ENCODE measurements around the gene LDLRAD3. TPM values are rescaled to one million over a fixed set of nuclear protein-coding genes. Genes with fewer than 3 reads are reported as not detected.

Gene LDLRAD3
- total and polyA plus RNA-seq, 10 donors = 1.5 to 9.6 (median 8.1) TPM

DNA sequence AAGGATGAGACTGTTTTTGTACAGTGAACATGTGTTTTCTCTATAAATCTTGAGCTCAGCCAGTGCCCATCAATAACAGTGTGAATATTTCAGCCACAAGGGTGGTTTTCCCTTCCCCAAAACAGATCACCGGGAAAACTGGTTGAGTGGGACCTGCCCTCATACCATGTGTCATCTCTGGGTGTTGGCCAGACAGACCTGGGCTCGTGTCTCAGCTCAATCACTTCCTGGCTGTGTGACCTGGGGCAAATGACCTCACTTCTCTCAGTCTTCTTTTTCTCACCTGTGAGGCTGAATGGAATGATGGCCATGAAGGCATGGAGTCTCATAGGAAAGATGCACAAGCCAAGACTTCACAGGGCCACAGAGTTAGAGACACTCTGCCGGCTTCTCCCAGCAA is 270.6 kb downstream of the LDLRAD3 start:
- Histone ChIP-seq H3K4me3 (no peak overlapping the region), H3K4me1 (no peaks in the 10 kb centered on the region), H3K36me3 (no peaks in the 10 kb centered on the region), H3K27ac (no peak overlapping the region), H3K9me3 (peaks cover 0 to 9% (median 5%) of the 10 kb centered on the region in 8 donors), H3K27me3 (replicated peaks in 1 of 7) (no peaks in the 10 kb centered on the region)
- DNase-seq = no peak
- 66 to 77% (median 70%) methylated on average over 3 of the region's 3 CpGs for WGBS, 5 donors
- TF ChIP-seq, protein P1, sequence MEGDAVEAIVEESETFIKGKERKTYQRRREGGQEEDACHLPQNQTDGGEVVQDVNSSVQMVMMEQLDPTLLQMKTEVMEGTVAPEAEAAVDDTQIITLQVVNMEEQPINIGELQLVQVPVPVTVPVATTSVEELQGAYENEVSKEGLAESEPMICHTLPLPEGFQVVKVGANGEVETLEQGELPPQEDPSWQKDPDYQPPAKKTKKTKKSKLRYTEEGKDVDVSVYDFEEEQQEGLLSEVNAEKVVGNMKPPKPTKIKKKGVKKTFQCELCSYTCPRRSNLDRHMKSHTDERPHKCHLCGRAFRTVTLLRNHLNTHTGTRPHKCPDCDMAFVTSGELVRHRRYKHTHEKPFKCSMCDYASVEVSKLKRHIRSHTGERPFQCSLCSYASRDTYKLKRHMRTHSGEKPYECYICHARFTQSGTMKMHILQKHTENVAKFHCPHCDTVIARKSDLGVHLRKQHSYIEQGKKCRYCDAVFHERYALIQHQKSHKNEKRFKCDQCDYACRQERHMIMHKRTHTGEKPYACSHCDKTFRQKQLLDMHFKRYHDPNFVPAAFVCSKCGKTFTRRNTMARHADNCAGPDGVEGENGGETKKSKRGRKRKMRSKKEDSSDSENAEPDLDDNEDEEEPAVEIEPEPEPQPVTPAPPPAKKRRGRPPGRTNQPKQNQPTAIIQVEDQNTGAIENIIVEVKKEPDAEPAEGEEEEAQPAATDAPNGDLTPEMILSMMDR (IDR thresholded peaks at IDR 0.05 in 8 of 11, conservative IDR thresholded peaks at IDR 0.05 in 3 of 11) = no peak
- no peak for TF ChIP-seq POLR2A (IDR thresholded peaks at IDR 0.05)
- TF ChIP-seq POLR2AphosphoS5 (IDR thresholded peaks at IDR 0.05) = no peak
- intact Hi-C loops (cut with DNase I; ENCODE audit: low total_unique reads) = no loop called here

DNA sequence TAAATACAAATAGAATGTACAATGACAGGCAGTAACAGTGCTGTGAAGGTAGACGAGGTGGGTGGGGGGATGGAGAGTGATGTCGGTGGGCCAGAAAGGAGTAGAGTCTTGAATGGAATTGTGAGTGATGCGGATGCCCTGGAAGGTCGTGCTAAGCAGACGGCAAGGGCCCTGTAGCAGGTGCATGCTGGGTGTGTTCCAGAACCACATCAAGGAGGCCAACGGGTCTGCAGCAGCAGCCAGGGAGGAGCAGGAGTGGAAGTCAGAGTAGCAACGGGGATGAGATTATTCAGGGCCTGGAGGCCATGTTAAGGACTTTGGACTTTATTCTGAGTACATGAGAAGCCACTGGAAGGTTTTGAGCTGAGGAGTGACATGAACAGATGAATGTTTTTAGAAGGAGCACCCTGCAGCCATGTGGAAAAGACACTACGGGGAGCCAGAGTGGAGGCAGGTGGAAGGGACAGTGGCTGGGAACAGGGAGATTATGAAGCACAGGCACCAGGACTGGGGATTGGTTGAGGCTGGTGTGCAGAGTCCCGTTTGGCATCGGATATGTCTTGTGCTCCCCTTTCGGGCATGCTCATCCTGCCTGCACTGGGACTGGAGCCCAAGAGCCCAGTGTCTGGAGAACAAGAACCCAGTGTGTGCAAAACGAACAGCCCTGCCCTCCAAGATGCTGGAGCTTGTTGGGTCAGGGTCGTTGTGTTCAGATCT is 271.3 kb downstream of the LDLRAD3 start:
- WGBS, 5 donors = 82 to 87% (median 82%) methylated on average over 13 of the region's 13 CpGs
- no peaks in the 10 kb centered on the region for H3K36me3 ChIP-seq
- no peak overlapping the region for H3K27ac ChIP-seq
- intact Hi-C loops (cut with DNase I; ENCODE audit: low total_unique reads) = no loop called here
- DNase-seq = no peak
- H3K4me1 ChIP-seq = no peaks in the 10 kb centered on the region
- H3K9me3 ChIP-seq = peaks cover 0 to 15% (median 11%) of the 10 kb centered on the region in 8 donors
- TF ChIP-seq POLR2AphosphoS5 (IDR thresholded peaks at IDR 0.05) = no peak
- no peak for TF ChIP-seq POLR2A (IDR thresholded peaks at IDR 0.05)
- TF ChIP-seq, protein P1 (IDR thresholded peaks at IDR 0.05 in 8 of 11, conservative IDR thresholded peaks at IDR 0.05 in 3 of 11) = no peak
- H3K27me3 ChIP-seq (replicated peaks in 1 of 7) = no peaks in the 10 kb centered on the region
- no peak overlapping the region for H3K4me3 ChIP-seq

DNA sequence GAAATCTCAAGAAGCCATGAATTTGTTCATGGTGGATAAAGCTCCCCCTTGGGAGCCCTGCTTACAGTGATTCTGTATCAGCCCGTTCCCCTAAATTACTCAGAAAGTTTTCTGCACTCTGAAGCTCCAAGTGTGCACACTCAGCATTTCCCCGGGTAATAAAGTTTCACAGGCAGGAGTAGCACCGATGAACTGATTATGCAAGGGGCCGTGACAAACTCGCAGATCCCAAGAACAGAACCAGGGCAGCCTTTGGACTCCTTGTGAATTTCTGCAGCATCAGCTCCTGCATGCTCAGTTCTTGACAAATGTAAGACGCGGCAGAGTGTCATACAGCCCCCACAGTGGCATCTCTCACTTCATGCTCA is 271.8 kb downstream of the LDLRAD3 start:
- Histone ChIP-seq H3K27ac (no peak overlapping the region), H3K4me3 (no peak overlapping the region), H3K36me3 (no peaks in the 10 kb centered on the region), H3K4me1 (no peaks in the 10 kb centered on the region), H3K9me3 (peaks cover 0 to 21% (median 17%) of the 10 kb centered on the region in 8 donors), H3K27me3 (replicated peaks in 1 of 7) (no peaks in the 10 kb centered on the region)
- WGBS, 5 donors = 78 to 97% (median 90%) methylated on average over 7 of the region's 7 CpGs
- TF ChIP-seq, protein P1 (IDR thresholded peaks at IDR 0.05 in 8 of 11, conservative IDR thresholded peaks at IDR 0.05 in 3 of 11) = no peak
- no peak for TF ChIP-seq POLR2AphosphoS5 (IDR thresholded peaks at IDR 0.05)
- no peak for TF ChIP-seq POLR2A (IDR thresholded peaks at IDR 0.05)
- intact Hi-C loops (cut with DNase I; ENCODE audit: low total_unique reads) = no loop called here
- DNase-seq = no peak

DNA sequence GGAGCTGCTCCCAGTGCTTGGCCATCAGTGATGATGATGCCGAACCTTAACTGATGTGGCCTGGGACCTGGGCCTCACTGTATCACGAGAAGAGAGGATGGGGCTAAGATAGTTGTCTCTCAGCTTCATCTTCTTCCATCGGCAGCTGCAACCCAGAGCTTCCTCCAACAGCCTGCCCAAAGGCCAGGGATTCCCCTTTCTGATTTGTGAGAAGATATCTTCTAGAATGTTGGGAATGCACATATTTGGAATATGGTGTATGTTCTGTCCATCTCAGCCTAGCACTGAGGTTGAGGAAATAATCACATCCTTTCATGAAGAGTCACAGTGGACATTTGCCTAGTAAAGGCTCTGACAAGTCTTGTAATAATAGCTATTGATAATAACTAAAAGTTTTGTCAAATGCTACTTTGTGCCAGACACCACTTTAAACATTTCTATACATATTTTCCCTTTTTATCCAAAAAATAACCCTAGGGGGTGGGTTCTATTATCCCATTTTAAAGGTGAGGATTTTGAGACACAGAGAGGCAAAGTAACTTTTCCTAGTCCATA is 272.3 kb downstream of the LDLRAD3 start:
- no peak for DNase-seq
- H3K9me3 ChIP-seq = peaks cover 0 to 24% (median 19%) of the 10 kb centered on the region in 8 donors
- no peak overlapping the region for H3K27ac ChIP-seq
- no peaks in the 10 kb centered on the region for H3K36me3 ChIP-seq
- WGBS, 5 donors = 73 to 86% (median 81%) methylated on average over 3 of the region's 3 CpGs
- TF ChIP-seq, protein P1 (IDR thresholded peaks at IDR 0.05 in 8 of 11, conservative IDR thresholded peaks at IDR 0.05 in 3 of 11) = no peak
- TF ChIP-seq POLR2AphosphoS5 (IDR thresholded peaks at IDR 0.05) (no peak), POLR2A (IDR thresholded peaks at IDR 0.05) (no peak)
- no peak overlapping the region for H3K4me3 ChIP-seq
- H3K4me1 ChIP-seq = no peaks in the 10 kb centered on the region
- no peaks in the 10 kb centered on the region for H3K27me3 ChIP-seq (replicated peaks in 1 of 7)
- intact Hi-C loops (cut with DNase I; ENCODE audit: low total_unique reads) = no loop called here

Measured in spleen (tissue), 11 donors.